ENCODE results near the gene PNPLA4.

Gene PNPLA4

GRCh38 chrX:7872042-7872441 is 55.2 kb downstream of the PNPLA4 start:
- no peak for DNase-seq (ENCODE audit: low spot score)

- no peak for DNase-seq (ENCODE audit: low spot score)
Observed at GRCh38 chrX:7852166-7852565, 75.0 kb downstream of the PNPLA4 start.

All from kidney capillary endothelial cell (primary cell).